Peyer's patch (tissue), 4 donors: ENCODE results near the gene RMC1. TPM values are rescaled to one million over a fixed set of nuclear protein-coding genes. Genes with fewer than 3 reads are reported as not detected.

Experiments used
- DNase-seq, 3 donors: peaks; one replicate each; pipeline ENCODE4 v3.0.0-alpha.2; 2017 to 2019
- H3K27ac ChIP-seq, 4 donors: fragments of 200-600 bp; sonication (generic); one replicate each; pipeline ENCODE4 v1.5.1; 2016 to 2019
- H3K27me3 ChIP-seq, 2 donors: fragments of 200-600 bp; sonication (generic); one replicate each; pipeline ENCODE4 v1.5.1; 2019
- H3K36me3 ChIP-seq, 3 donors: fragments of 200-600 bp; sonication (generic); one replicate each; pipeline ENCODE4 v1.5.1; 2016 to 2019
- H3K4me1 ChIP-seq, 4 donors: fragments of 200-600 bp; sonication (generic); one replicate each; pipeline ENCODE4 v1.5.1; 2016 to 2019
- H3K4me3 ChIP-seq, 4 donors: fragments of 200-600 bp; sonication (generic); 1 replicate in 3 of 4; 2 replicates in 1 of 4; pipeline ENCODE4 v1.5.1; 2016 to 2019; ENCODE audit warnings: mild to moderate bottlenecking in 1 of 4
- H3K9me3 ChIP-seq, 4 donors: fragments of 200-600 bp; sonication (generic); one replicate each; pipeline ENCODE4 v1.5.1; 2016 to 2019; ENCODE audit warnings: mild to moderate bottlenecking in 1 of 4
- POLR2A ChIP-seq, 2 donors: fragments of 450-650 bp; IDR thresholded peaks; one replicate each; pipeline ENCODE4 v1.5.1; 2017; ENCODE audit warnings: antibody characterized with exemption in 2 of 2, mild to moderate bottlenecking in 2 of 2, moderate library complexity in 2 of 2
- total RNA-seq, 4 donors: library from RNA; depleted of rRNA; stranded (reverse); fragments of >200 nt; gene quantifications; one replicate each; pipeline ENCODE4 v1.1.0, GENCODE V29; 2016
- TF ChIP-seq, protein P1 (sequence below), 6 experiments: fragments of 450-650 bp in 4 of 6; fragments of 200-600 bp in 2 of 6; sonication (generic) in 1 of 6; IDR thresholded peaks; one replicate each; pipeline ENCODE4 v1.5.1; 2017 to 2019; ENCODE audit warnings: antibody characterized with exemption in 6 of 6, mild to moderate bottlenecking in 3 of 6, moderate library complexity in 1 of 6

RMC1 gene
- total RNA-seq, 4 donors from 2014 or later, result 15.7 to 42.2 (median 33.9) TPM

DNA sequence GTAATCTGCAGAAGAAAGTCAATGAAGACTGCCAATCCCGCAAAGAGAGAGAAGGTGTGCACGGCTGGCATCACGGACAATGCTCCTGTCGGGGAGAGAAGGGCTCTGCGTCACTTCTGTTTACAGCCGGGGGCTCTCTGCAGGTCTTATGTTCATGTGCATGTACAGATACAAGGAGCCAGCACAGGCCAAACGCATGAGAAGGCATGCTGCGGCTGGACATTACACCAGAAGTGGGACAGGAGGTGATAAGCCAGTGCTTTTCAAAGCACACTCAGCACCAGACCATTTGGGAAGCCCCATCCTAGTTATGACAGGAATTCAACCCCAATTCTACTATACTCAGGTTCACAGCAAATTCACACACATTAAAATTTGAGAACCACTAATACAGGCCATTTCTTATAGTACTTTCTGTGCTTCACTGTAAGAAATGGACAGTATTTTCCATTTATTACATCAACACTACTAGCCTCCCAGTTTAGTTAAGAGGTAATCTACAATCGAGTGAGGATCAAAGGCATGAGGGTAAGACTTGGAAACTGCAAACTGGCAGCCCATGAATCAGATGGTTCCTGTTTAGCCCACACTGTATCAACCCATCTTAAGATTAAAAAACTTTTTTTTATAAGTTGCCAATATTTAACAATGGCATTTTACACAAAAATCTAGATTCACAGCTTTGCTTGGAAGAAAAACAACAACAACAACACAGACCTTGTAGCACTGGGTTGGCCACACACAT is 38.2 kb downstream of the RMC1 start:
- no peak for DNase-seq
- H3K4me1 ChIP-seq, result peaks cover 0 to 8% (median 4%) of the 10 kb centered on the region in 4 donors
- no peak overlapping the region for H3K4me3 ChIP-seq
- H3K36me3 ChIP-seq, result peaks cover 0 to 89% (median 3%) of the 10 kb centered on the region in 3 donors
- peak overlapping the region in 1 of 4 donors; percentile 21 for H3K27ac ChIP-seq
- no peaks in the 10 kb centered on the region for H3K9me3 ChIP-seq
- TF ChIP-seq POLR2A (IDR thresholded peaks at IDR 0.05), result no peak
- TF ChIP-seq, protein P1, sequence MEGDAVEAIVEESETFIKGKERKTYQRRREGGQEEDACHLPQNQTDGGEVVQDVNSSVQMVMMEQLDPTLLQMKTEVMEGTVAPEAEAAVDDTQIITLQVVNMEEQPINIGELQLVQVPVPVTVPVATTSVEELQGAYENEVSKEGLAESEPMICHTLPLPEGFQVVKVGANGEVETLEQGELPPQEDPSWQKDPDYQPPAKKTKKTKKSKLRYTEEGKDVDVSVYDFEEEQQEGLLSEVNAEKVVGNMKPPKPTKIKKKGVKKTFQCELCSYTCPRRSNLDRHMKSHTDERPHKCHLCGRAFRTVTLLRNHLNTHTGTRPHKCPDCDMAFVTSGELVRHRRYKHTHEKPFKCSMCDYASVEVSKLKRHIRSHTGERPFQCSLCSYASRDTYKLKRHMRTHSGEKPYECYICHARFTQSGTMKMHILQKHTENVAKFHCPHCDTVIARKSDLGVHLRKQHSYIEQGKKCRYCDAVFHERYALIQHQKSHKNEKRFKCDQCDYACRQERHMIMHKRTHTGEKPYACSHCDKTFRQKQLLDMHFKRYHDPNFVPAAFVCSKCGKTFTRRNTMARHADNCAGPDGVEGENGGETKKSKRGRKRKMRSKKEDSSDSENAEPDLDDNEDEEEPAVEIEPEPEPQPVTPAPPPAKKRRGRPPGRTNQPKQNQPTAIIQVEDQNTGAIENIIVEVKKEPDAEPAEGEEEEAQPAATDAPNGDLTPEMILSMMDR (IDR thresholded peaks at IDR 0.05), result no peak
- no peaks in the 10 kb centered on the region for H3K27me3 ChIP-seq

DNA sequence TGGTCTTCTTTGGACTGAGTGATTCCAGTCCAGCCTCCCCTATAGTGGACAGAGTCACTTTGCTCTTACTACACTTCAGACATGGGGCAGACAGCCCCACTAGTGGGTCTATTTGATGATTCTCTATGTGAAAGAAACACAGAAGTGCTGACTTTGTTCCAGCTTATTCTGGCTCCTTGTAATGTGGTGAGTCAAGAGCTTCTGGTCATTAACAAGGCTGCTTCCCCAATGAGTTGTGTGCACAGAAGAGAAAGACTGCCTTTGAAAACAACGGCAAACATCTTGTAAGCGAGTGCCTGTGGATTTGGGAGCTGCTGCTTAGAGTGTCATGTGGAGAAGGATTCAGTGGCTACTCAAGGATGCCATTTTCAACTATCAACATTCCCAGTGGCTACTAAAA is 39.1 kb downstream of the RMC1 start:
- peaks cover 0 to 89% (median 3%) of the 10 kb centered on the region in 3 donors for H3K36me3 ChIP-seq
- no peak overlapping the region for H3K27ac ChIP-seq
- TF ChIP-seq POLR2A (IDR thresholded peaks at IDR 0.05), result no peak
- TF ChIP-seq, protein P1 (IDR thresholded peaks at IDR 0.05), result no peak
- H3K4me3 ChIP-seq, result no peak overlapping the region
- no peaks in the 10 kb centered on the region for H3K9me3 ChIP-seq
- H3K4me1 ChIP-seq, result peaks cover 0 to 8% (median 5%) of the 10 kb centered on the region in 4 donors
- no peak for DNase-seq
- H3K27me3 ChIP-seq, result no peaks in the 10 kb centered on the region

DNA sequence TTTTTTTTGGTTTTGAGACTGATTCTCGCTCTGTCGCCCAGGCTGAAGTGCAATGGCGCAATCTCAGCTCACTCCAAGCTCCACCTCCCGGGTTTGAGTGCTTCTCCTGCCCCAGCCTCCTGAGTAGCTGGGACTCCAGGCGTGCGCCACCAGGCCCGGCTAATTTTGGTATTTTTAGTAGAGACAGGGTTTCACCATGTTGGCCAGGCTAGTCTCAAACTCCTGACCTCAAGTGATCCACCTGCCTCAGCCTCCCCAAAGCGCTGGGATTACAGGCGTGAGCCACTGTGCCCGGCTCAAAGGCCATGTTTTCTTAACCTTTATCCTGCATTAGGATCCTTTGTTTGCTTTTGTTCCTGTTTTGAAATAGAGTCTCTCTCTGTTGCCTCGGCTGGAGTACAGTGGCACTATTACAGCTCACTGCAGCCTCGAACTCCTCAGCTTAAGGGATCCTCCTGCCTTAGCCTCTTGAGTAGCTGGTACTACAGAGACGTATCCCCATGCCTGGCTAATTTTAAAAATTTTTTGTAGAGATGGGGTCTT is 42.0 kb downstream of the RMC1 start:
- no peak for DNase-seq
- H3K4me3 ChIP-seq, result no peak overlapping the region
- H3K36me3 ChIP-seq, result peaks cover 0 to 78% (median 3%) of the 10 kb centered on the region in 3 donors
- no peak overlapping the region for H3K27ac ChIP-seq
- no peaks in the 10 kb centered on the region for H3K27me3 ChIP-seq
- TF ChIP-seq, protein P1 (IDR thresholded peaks at IDR 0.05), result no peak
- TF ChIP-seq POLR2A (IDR thresholded peaks at IDR 0.05), result no peak
- no peaks in the 10 kb centered on the region for H3K9me3 ChIP-seq
- peaks cover 2 to 5% (median 3%) of the 10 kb centered on the region in 4 donors for H3K4me1 ChIP-seq

DNA sequence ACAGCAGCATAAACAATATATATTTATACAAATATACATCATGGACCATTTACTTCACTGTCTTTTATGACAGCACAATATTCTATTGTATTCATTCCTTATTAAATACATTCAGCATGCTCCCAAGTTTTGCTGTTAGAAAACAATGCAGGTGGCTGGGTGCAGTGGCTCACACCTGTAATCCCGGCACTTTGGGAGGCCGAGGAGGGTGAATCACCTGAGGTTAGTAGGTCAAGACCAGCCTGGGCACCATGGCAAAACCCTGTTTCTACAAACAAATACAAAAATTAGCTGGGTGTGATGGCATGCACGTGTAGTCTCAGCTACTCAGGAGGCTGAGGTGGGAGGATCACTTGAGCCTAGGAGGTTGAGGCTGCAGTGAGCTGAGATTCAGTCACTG is 44.0 kb downstream of the RMC1 start:
- Histone ChIP-seq H3K27ac (no peak overlapping the region), H3K4me3 (no peak overlapping the region), H3K9me3 (no peaks in the 10 kb centered on the region), H3K4me1 (peaks cover 0 to 5% (median 1%) of the 10 kb centered on the region in 4 donors), H3K27me3 (no peaks in the 10 kb centered on the region), H3K36me3 (peaks cover 0 to 76% (median 3%) of the 10 kb centered on the region in 3 donors)
- DNase-seq, result no peak
- TF ChIP-seq POLR2A (IDR thresholded peaks at IDR 0.05), result no peak
- TF ChIP-seq, protein P1 (IDR thresholded peaks at IDR 0.05), result no peak

DNA sequence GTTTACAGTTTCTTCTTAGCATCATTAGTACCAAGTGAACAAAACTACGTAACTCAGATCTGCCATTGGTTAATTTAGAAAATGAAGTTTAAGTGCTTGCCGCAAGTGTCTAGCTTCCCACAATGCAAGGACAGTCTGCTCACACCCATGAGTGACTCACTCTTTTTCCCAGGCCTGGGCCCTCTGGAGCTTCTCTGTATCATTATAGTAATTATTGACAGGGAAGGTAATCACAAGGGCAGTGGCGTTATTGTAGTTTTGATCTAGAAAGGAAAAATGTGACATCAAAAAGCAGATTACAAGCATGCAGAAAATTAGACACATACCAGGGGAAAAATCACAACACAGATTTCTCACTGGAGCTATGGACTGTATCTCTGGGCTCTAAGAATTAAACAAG is 44.5 kb downstream of the RMC1 start:
- Histone ChIP-seq H3K36me3 (peaks cover 0 to 76% (median 3%) of the 10 kb centered on the region in 3 donors), H3K4me1 (peaks cover 0 to 5% (median 1%) of the 10 kb centered on the region in 4 donors), H3K27ac (peak overlapping the region in 2 of 4 donors; percentile 12 to 45), H3K4me3 (no peak overlapping the region), H3K9me3 (no peaks in the 10 kb centered on the region), H3K27me3 (no peaks in the 10 kb centered on the region)
- peak in 1 of 3 donors; percentile 74 for DNase-seq
- TF ChIP-seq POLR2A (IDR thresholded peaks at IDR 0.05), result no peak
- TF ChIP-seq, protein P1 (IDR thresholded peaks at IDR 0.05), result no peak
